CD4-positive, alpha-beta T cell treated with Interleukin-12 subunit alpha and Interleukin-12 subunit beta, for 1 hour (primary cell): ENCODE measurements around the gene TNS3.
"Not testable (repeated sequence)": the region's sequence is repeated elsewhere in the genome, so short reads cannot be mapped to it uniquely, and the experiment has no call there.

Experiments used
- DNase-seq: peaks from one replicate; pipeline ENCODE4 v3.0.0-alpha.2; 2020

TNS3 gene

DNA sequence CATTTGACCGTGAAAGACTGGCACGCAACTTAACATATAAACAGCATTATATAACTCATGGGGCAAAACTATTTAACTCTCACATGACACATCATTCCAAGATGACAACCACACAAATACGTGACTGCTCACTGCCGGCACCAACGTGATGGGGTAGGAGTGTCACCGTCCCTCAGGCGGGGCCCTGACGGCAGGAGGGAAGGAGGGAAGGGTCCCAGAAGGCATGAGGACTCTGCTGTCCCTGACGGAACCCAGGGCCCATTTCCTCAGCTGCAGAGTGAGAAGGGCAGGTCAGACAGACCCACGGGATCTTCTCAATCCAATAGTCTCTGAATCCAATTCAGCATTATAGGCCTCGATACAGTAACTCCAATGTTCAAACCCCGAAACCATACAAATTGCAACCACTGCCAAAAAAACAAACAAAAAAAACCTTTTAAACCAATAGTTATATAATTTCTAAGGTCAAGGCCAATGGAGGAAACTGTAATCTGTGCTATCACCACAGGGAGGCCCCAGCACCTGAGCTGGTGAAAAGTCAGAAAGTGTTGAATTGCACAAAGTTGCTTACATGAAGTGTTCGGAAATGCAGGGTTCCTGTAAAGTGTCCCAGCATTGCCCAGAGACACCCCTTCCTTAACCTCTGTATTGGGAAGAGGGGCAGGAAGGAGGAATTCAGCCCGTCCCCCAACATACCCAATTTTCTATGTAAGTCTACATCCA lies 137.4 kb downstream of the TNS3 start:
- no peak for DNase-seq

GRCh38 chr7:47443049-47443448 lies 138.9 kb downstream of the TNS3 start:
- no peak for DNase-seq

- DNase-seq = no peak
Measured at GRCh38 chr7:47442605-47442865, 139.4 kb downstream of the TNS3 start.

GRCh38 chr7:47441796-47442604 lies 139.9 kb downstream of the TNS3 start:
- no peak for DNase-seq

DNA sequence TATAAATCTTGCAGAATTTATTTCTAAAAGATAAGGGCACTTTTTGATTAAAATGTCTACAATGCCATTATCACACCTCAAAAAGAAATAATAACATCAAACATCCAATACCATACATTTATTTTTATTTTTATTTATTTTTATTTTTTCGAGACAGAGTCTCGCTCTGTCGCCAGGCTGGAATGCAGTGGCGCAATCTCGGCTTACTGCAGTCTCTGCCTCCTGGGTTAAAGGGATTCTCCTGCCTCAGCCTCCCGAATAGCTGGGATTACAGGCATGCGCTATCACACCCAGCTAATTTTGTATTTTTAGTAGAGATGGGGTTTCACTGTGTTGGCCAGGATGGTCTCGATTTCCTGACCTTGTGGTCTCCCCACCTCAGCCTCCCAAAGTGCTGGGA lies 140.9 kb downstream of the TNS3 start:
- not testable (repeated sequence) for DNase-seq

- no peak for DNase-seq
Measured at GRCh38 chr7:47440320-47440719, 141.6 kb downstream of the TNS3 start.

- no peak for DNase-seq
Measured at GRCh38 chr7:47439181-47439667, 142.7 kb downstream of the TNS3 start.

GRCh38 chr7:47438411-47439029 lies 143.4 kb downstream of the TNS3 start:
- no peak for DNase-seq

DNA sequence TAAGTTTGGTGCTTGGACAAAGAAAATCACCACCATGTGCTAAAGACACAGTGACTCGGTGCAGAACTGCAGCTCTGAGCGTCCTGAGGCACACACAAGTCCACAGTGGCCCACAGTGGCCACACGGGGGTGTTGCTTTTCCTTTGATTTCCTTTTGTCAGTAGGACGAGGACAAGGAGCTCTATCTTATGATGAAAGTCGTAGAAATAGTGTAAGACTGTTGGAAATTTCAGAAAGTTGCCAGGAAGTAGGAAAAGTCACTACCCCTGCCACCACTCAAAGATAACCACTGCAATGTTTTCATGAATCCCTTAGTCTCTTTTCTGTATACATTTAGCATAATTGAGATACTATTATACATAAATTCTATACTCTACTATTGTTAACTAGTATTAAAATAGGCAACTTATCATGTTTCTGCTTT lies 146.0 kb downstream of the TNS3 start:
- DNase-seq = no peak

GRCh38 chr7:47433564-47433895 lies 148.4 kb downstream of the TNS3 start:
- no peak for DNase-seq

DNA sequence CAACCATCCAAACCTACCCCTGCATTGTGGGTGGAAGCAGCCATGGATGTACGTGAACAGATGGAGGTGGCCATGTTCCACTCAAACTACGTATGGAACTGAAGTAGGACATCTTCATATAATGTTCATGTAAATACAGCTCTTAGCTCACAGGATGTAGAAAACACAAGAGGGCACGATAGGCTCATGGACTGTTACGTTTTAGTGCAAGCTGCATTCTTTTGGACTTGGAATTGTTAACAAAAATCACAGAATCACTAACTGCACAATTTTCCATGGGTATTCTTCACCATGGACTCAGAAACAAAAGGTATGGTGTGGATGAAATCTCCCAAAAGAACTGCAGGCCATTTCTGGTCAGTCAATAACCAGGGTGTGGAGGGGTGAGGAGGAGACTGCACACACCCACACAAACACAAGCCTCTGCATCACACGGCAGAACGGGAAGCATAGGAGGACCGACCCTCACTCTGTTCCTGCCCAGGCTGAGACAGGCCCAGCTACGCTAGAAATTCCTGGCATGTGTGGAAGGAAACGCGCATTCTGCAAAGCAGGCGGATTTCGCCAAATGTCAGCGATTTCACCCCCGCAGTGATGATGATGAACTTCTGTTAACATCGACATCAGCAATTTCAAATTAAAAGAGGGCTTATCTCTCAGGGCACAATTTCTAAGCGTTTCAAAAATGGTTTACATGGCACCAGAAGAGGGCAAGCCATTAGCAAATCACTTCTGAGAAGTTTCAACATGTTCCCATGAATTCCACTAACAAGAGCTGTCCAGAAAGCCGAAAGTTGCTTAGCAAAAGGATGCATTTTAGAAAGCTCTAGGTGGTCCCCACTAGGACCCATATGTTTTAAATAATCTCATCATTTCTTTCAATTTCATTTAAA lies 149.0 kb downstream of the TNS3 start:
- no peak for DNase-seq

- no peak for DNase-seq
Measured at GRCh38 chr7:47430422-47430821, 151.5 kb downstream of the TNS3 start.

DNA sequence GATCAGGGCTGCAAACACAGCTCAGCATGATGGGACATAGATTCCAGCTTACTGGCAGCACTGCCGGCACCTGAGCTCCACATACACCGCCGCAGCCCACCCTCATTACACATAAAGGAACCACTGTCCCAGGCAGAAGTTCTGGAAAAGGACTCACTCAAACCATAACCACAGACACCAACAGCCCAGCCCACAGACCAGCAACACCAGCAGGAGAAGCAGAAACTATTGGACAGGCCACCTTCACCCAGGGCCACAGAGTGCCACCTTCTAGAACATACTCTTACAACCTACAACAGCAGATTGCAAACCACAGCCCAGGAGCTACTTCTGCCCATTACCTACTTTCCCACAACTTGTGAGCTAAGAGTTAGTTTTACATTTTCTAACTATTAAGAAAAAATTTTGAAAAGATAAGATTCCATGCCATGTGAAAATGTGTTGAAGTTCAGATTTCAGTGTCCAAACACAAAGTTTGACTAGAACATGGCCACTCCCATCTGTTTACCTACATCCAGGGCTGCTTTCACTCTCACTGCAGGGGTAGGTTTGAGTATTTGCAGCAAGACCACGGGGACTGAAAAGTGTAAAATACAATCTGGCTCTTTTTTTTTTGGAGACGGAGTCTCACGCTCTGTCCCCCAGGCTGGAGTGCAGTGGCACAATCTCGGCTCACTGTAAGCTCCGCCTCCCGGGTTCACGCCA lies 153.0 kb downstream of the TNS3 start:
- no peak for DNase-seq

GRCh38 chr7:47428052-47428767 lies 153.7 kb downstream of the TNS3 start:
- no peak for DNase-seq

DNA sequence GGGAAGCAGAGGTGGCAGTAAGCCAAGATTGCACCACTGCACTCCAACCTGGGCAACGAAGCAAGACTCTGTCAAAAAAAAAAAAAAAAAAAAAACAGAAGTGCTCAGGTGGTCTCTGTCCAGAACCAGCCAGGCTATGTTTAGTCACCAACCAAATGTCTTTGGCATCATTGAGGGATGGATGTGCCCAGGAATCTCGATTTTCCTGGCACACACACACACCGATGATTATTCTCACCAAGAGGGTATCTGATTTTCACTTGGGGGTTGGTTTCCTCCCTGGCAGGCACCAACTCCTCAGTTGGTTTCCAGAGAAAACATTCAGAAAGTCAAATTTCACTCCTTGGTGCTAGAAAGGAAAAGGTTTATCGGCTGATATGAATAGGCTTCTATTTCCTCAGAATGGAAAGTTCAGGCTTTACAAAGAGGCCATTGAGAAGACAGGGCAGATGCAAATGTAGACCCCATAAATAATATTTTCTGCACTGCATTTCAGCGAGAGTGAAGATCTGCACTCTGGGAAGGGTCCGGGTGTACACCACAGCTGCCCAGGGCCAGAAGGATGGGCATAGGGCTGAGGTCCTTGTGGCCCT lies 154.8 kb downstream of the TNS3 start:
- no peak for DNase-seq

DNA sequence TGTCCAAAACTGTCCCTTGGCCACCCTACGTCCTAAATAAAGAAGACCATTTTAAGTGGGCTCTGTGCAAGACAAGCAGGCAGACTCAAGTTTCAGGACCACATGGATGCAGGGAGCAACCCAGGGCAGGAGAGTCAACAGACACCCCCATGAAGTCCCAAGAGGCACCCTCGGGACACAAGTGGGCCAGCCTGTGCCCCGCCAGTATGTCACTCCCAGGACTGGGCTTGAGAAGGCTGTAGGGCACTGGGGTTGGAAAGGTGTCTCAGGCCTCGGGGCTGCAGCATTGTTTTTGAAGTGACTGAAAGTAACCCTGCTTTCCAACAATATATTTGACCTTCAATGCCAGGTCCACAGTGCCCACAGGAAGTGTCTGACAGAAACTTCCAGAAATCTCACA lies 157.4 kb downstream of the TNS3 start:
- DNase-seq = no peak

GRCh38 chr7:47423196-47423595 lies 158.7 kb downstream of the TNS3 start:
- no peak for DNase-seq

- no peak for DNase-seq
Measured at GRCh38 chr7:47422611-47423010, 159.3 kb downstream of the TNS3 start.

- DNase-seq = no peak
Measured at GRCh38 chr7:47421456-47421855, 160.5 kb downstream of the TNS3 start.

- DNase-seq = no peak
Measured at GRCh38 chr7:47420122-47420780, 161.7 kb downstream of the TNS3 start.

GRCh38 chr7:47419471-47419870 lies 162.4 kb downstream of the TNS3 start:
- no peak for DNase-seq
